Glutamatergic neuron (in vitro differentiated cells): Measurements from ENCODE around the gene ARID3C. TPM values are rescaled to one million over a fixed set of nuclear protein-coding genes. Genes with fewer than 3 reads are reported as not detected.

ENCODE experiments used
- DNase-seq: peaks from one replicate; pipeline ENCODE4 v3.0.0; 2022
- H3K27ac Mint-ChIP-seq: one replicate; pipeline ENCODE4 v1.8.0; 2020; ENCODE audit warnings: mild to moderate bottlenecking, mixed read lengths, inconsistent platforms; ENCODE audit not compliant: unreplicated experiment
- H3K27me3 Mint-ChIP-seq: one replicate; pipeline ENCODE4 v1.8.0; 2020; ENCODE audit warnings: mild to moderate bottlenecking, moderate library complexity, mixed read lengths, inconsistent platforms; ENCODE audit not compliant: unreplicated experiment
- H3K36me3 Mint-ChIP-seq: one replicate; pipeline ENCODE4 v1.8.0; 2020; ENCODE audit warnings: mild to moderate bottlenecking, mixed read lengths, inconsistent platforms; ENCODE audit not compliant: unreplicated experiment
- H3K4me1 Mint-ChIP-seq: one replicate; pipeline ENCODE4 v1.8.0; 2020; ENCODE audit warnings: mild to moderate bottlenecking, low read depth, mixed read lengths, inconsistent platforms; ENCODE audit not compliant: unreplicated experiment
- H3K4me3 Mint-ChIP-seq: one replicate; pipeline ENCODE4 v1.8.0; 2020; ENCODE audit warnings: mild to moderate bottlenecking, mixed read lengths, inconsistent platforms; ENCODE audit not compliant: unreplicated experiment
- H3K9me3 Mint-ChIP-seq: one replicate; pipeline ENCODE4 v1.8.0; 2020; ENCODE audit warnings: mild to moderate bottlenecking, moderate library complexity, mixed read lengths, inconsistent platforms; ENCODE audit not compliant: unreplicated experiment
- total RNA-seq: library from RNA; stranded (reverse); fragmentation: NEBNext Ultra II Directional; extraction: Animal tissue kit (Norgen Biotek cat#: 25700); gene quantifications from one replicate; pipeline ENCODE4 v1.2.1, GENCODE V29; 2021; ENCODE audit not compliant: unreplicated experiment
- TF ChIP-seq, protein P1 (sequence below): fragments of 200-600 bp; sonication (generic); IDR thresholded peaks from one replicate; pipeline ENCODE4 v1.5.0; 2021; ENCODE audit not compliant: partially characterized antibody, unreplicated experiment

The ARID3C gene
- total RNA-seq, 1 donor from 2014 or later: not detected

DNA sequence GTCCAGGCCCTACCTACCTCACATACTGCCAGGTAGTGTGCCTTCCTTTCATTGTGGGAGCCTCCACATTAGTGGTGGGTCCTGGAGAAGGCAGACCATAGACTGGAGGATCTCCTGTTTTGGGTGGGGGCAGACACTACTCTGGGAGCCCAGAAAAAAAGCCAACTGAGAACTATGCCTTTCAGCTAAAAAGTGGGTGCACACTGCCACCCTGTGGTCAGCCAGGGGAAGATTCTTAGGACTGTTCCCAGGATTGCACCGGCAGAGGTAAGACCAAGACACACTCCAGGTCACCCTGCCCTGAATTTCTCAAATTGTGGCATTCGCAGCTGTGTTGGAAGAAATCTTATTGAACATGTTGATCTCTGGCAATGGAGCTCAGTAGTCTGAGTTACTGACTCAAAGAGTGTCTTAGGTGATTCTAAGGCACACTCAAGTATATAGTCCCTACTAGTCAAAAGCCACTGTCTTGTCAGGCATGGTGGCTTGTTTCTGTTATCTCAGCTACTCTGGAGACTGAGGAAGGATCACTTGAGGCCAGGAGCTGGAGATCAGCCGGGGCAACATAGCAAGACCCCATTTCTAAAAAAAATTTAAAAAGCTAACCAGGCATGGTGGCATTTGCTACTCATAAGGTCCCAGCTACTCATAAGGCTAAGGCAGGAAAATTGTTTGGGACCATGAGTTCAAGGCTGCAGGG lies 5.1 kb upstream of the ARID3C start:
- Mint-ChIP-seq H3K36me3 (no peaks in the 10 kb centered on the region), H3K27ac (no peak overlapping the region), H3K27me3 (peaks cover 27% of the 10 kb centered on the region), H3K4me1 (peaks cover 21% of the 10 kb centered on the region), H3K9me3 (peaks cover 12% of the 10 kb centered on the region), H3K4me3 (no peak overlapping the region)
- peak; percentile 82 for DNase-seq
- TF ChIP-seq, protein P1, sequence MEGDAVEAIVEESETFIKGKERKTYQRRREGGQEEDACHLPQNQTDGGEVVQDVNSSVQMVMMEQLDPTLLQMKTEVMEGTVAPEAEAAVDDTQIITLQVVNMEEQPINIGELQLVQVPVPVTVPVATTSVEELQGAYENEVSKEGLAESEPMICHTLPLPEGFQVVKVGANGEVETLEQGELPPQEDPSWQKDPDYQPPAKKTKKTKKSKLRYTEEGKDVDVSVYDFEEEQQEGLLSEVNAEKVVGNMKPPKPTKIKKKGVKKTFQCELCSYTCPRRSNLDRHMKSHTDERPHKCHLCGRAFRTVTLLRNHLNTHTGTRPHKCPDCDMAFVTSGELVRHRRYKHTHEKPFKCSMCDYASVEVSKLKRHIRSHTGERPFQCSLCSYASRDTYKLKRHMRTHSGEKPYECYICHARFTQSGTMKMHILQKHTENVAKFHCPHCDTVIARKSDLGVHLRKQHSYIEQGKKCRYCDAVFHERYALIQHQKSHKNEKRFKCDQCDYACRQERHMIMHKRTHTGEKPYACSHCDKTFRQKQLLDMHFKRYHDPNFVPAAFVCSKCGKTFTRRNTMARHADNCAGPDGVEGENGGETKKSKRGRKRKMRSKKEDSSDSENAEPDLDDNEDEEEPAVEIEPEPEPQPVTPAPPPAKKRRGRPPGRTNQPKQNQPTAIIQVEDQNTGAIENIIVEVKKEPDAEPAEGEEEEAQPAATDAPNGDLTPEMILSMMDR: peak; percentile 83

DNA sequence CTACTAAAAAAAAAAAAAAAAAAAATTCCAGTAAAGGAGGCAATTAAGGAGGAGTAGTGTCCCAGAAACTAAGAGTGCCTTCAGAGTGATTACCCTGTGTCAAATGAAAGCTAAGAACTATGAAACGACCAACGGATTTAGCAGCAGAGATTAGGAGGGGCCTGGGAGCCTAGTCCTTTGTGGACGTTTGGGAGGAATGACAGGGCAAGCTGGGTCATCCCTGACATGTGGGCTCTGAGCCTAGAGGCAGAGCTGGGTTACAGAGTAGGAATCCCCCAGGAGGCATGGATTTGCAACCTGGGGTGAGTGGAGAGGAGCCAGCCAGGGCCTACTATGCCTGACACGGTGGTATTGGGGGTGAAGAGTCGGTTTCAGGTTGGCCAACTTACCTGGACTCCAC lies 4.3 kb upstream of the ARID3C start:
- H3K27ac Mint-ChIP-seq: no peak overlapping the region
- DNase-seq: no peak
- H3K4me1 Mint-ChIP-seq: peaks cover 24% of the 10 kb centered on the region
- TF ChIP-seq, protein P1: no peak
- peaks cover 14% of the 10 kb centered on the region for H3K9me3 Mint-ChIP-seq
- H3K36me3 Mint-ChIP-seq: peaks cover 5% of the 10 kb centered on the region
- no peak overlapping the region for H3K4me3 Mint-ChIP-seq
- H3K27me3 Mint-ChIP-seq: peaks cover 30% of the 10 kb centered on the region

DNA sequence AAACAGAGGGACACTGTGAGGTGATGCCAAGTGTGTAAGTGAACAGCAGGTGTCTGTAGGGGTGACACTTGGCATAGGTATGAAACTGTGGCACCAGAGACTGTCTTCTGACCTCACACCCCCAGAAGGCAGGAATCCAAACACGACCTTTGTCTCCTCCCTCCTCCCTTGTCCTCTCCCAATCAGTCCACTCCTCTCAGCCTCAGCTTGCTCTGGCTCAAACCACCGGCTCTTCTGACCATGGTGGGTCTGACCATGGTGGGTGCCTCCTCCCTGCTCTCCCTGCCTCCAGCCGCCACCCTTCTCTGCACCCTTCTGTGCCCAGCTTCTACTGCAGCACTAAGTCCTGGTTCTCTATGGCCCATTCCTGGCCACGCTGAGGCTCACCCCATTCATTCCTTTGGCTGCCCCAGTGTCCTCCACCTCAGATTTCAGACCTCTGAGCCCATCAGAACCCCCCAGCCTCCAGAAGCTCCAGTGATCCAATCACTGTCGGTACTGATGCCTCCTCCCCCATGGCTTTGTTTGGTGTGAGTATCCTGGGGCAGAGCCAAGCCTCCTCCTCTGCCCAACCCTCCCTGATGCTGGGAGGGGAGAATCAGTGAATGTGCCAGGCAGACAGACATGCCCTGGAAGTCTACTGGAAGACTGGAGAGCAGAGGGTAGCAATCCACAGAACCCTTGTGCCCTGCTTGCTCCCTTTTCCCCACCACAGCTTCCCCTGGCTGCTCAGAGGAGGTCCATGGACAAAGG lies 1.7 kb upstream of the ARID3C start:
- Mint-ChIP-seq H3K4me3 (no peak overlapping the region), H3K4me1 (peaks cover 18% of the 10 kb centered on the region), H3K27ac (peak overlapping the region; percentile 8), H3K36me3 (peaks cover 6% of the 10 kb centered on the region), H3K27me3 (peaks cover 39% of the 10 kb centered on the region), H3K9me3 (peaks cover 13% of the 10 kb centered on the region)
- no peak for DNase-seq
- TF ChIP-seq, protein P1: no peak

DNA sequence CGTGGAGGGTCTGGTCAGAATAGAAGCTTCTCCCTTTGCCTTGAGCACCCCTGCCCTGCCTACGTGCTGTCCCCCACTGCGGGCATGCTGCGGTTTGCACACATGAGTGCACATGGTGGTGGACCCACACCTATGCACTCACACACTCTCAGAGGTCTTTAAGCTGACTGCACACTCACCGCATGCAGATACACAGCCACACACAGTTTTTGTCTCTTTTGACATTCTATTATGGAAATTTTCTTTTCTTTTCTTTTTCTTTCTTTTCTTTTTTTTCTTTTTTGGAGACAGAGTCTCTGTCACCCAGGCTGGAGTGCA lies 584 bp upstream of the ARID3C start:
- Mint-ChIP-seq H3K36me3 (peaks cover 6% of the 10 kb centered on the region), H3K27me3 (peaks cover 40% of the 10 kb centered on the region), H3K4me1 (peaks cover 13% of the 10 kb centered on the region), H3K4me3 (peak overlapping the region; percentile 83), H3K9me3 (peaks cover 11% of the 10 kb centered on the region), H3K27ac (no peak overlapping the region)
- DNase-seq: no peak
- TF ChIP-seq, protein P1: no peak
